HCT116 (cell line): ENCODE measurements around the gene TCF20. TPM values are rescaled to one million over a fixed set of nuclear protein-coding genes. Genes with fewer than 3 reads are reported as not detected.

Experiments used
- ATAC-seq: fragments of 200-7000 bp; cut with Tn5 transposase; 2 replicates; pipeline ENCODE4 v1.9.1; 2020; ENCODE audit warnings: mild to moderate bottlenecking, moderate library complexity
- BruUV-seq: library from RNA; stranded (reverse); fragments of 400-500 nt; replicated peaks from 2 replicates; lab custom pipeline; 2021; lab: Mats Ljungman, UMichigan
- CTCF ChIA-PET: fragments of 300-600 bp; sonication (Branson Sonifier 250); formaldehyde crosslinking; loops from one replicate; lab custom pipeline; 2021; ENCODE audit warnings: antibody characterized with exemption; lab: Charles Lee
- POLR2A ChIA-PET: fragments of 300-600, 350-600 bp; sonication (Branson Sonifier 250); formaldehyde crosslinking; loops from one replicate; lab custom pipeline; 2021; ENCODE audit warnings: antibody characterized with exemption; lab: Charles Lee
- RAD21 ChIA-PET, 2 experiments: fragments of 300-600 bp; sonication (Branson Sonifier 250); formaldehyde crosslinking; loops; one replicate each; lab custom pipeline; 2023; ENCODE audit warnings: low total read pairs in 2 of 2; ENCODE audit not compliant: uncharacterized antibody in 2 of 2, unreplicated experiment in 2 of 2, low non-redundant PET in 1 of 2; lab: Charles Lee
- DNase-seq: peaks from one replicate; pipeline ENCODE4 v3.0.0-alpha.2; 2010; ENCODE audit warnings: low read depth, low spot score
- H2AFZ ChIP-seq: fragments of 200-600 bp; shearing (Covaris generic), sonication (generic); 2 replicates; pipeline ENCODE4 v1.6.1; 2017; ENCODE audit warnings: low read depth, mixed run types, mixed read lengths, antibody characterized with exemption, low read length; ENCODE audit not compliant: poor library complexity, severe bottlenecking
- H3K27ac ChIP-seq: 2 replicates; pipeline ENCODE4 v1.5.1; 2012; ENCODE audit warnings: low read depth, low read length
- H3K27me3 ChIP-seq: fragments of 200-600 bp; sonication (generic); 2 replicates; pipeline ENCODE4 v1.6.1; 2016; ENCODE audit warnings: mixed run types, low read length, mixed read lengths; ENCODE audit not compliant: insufficient read depth
- H3K36me3 ChIP-seq, 2 experiments: fragments of 200-500 bp in 1 of 2; fragments of 200-600 bp in 1 of 2; sonication (Bioruptor generic) in 1 of 2; sonication (generic) in 1 of 2; 2 replicates each; pipeline versions ENCODE4 v1.5.1 to v1.6.1; 2014 to 2016; ENCODE audit warnings: low read length in 2 of 2, inconsistent platforms in 1 of 2, mixed read lengths in 1 of 2, mixed run types in 1 of 2; ENCODE audit not compliant: insufficient read depth in 2 of 2, control insufficient read depth in 1 of 2
- H3K4me1 ChIP-seq, 2 experiments: fragments of 200-600 bp in 1 of 2; sonication (generic) in 1 of 2; 2 replicates each; pipeline versions ENCODE4 v1.5.1 to v1.6.1; 2012 to 2017; ENCODE audit warnings: low read length in 2 of 2, inconsistent platforms in 1 of 2, mild to moderate bottlenecking in 1 of 2, mixed read lengths in 1 of 2, mixed run types in 1 of 2, moderate library complexity in 1 of 2; ENCODE audit not compliant: insufficient read depth in 2 of 2, control insufficient read depth in 1 of 2
- H3K4me2 ChIP-seq: fragments of 200-600 bp; sonication (generic); 2 replicates; pipeline ENCODE4 v1.6.1; 2017; ENCODE audit warnings: mixed run types, low read length, mixed read lengths
- H3K4me3 ChIP-seq, 2 experiments: fragments of 200-600 bp in 1 of 2; sonication (generic) in 1 of 2; replicated peaks in 1 of 2; 2 replicates each; pipeline ENCODE4 v1.5.1; 2011 to 2016; ENCODE audit warnings: low read length in 2 of 2, control low read depth in 1 of 2, low read depth in 1 of 2, mild to moderate bottlenecking in 1 of 2, mixed read lengths in 1 of 2, mixed run types in 1 of 2
- H3K79me2 ChIP-seq: fragments of 200-600 bp; sonication (generic); 2 replicates; pipeline ENCODE4 v1.6.1; 2017; ENCODE audit warnings: mild to moderate bottlenecking, mixed run types, low read length, moderate library complexity, mixed read lengths; ENCODE audit not compliant: insufficient read depth
- H3K9ac ChIP-seq: fragments of 200-600 bp; sonication (generic); 2 replicates; pipeline ENCODE4 v1.6.1; 2016; ENCODE audit warnings: low read length, mixed read lengths
- H3K9me2 ChIP-seq: fragments of 200-600 bp; sonication (generic), shearing (Covaris generic); 2 replicates; pipeline ENCODE4 v1.6.1; 2017; ENCODE audit warnings: mixed run types, mild to moderate bottlenecking, moderate library complexity; ENCODE audit not compliant: insufficient read depth
- H3K9me3 ChIP-seq, 2 experiments: fragments of 200-500 bp in 1 of 2; fragments of 200-600 bp in 1 of 2; sonication (Bioruptor generic) in 1 of 2; sonication (generic) in 1 of 2; 2 replicates each; pipeline ENCODE4 v1.6.1; 2014 to 2017; ENCODE audit warnings: low read length in 2 of 2, mixed read lengths in 2 of 2, inconsistent platforms in 1 of 2, low read depth in 1 of 2, mild to moderate bottlenecking in 1 of 2, mixed run types in 1 of 2, moderate library complexity in 1 of 2; ENCODE audit not compliant: control insufficient read depth in 1 of 2, insufficient read depth in 1 of 2
- H4K20me1 ChIP-seq: fragments of 200-600 bp; sonication (generic), shearing (Covaris generic); 2 replicates; pipeline ENCODE4 v1.6.1; 2017; ENCODE audit warnings: mixed run types, mild to moderate bottlenecking, moderate library complexity; ENCODE audit not compliant: insufficient read depth
- ATF3 ChIP-seq: IDR thresholded peaks from 2 replicates; pipeline ENCODE4 v1.6.1; 2012
- CBX3 ChIP-seq: IDR thresholded peaks from 2 replicates; pipeline ENCODE4 v1.6.1; 2012; ENCODE audit warnings: low read depth
- EGR1 ChIP-seq: IDR thresholded peaks from 2 replicates; pipeline ENCODE4 v1.6.1; 2012; ENCODE audit warnings: low read depth
- EZH2 ChIP-seq: fragments of 200-600 bp; sonication (generic); IDR thresholded peaks from 2 replicates; pipeline ENCODE4 v1.6.1; 2017; ENCODE audit warnings: antibody characterized with exemption, mixed run types
- JUND ChIP-seq: IDR thresholded peaks from 2 replicates; pipeline ENCODE4 v1.6.1; 2012
- MAX ChIP-seq: IDR thresholded peaks from 2 replicates; pipeline ENCODE4 v1.6.1; 2012
- POLR2AphosphoS5 ChIP-seq: IDR thresholded peaks from 2 replicates; pipeline ENCODE4 v1.6.1; 2011; ENCODE audit warnings: mild to moderate bottlenecking, low read depth, low read length, moderate library complexity
- RAD21 ChIP-seq: IDR thresholded peaks from 2 replicates; pipeline ENCODE4 v1.6.1; 2012; ENCODE audit warnings: low read depth, mild to moderate bottlenecking
- SIN3A ChIP-seq: IDR thresholded peaks from 2 replicates; pipeline ENCODE4 v1.6.1; 2012; ENCODE audit warnings: low read depth
- SRF ChIP-seq: IDR thresholded peaks from 2 replicates; pipeline ENCODE4 v1.6.1; 2012; ENCODE audit warnings: low read depth
- TCF7L2 ChIP-seq: IDR thresholded peaks from 2 replicates; pipeline ENCODE4 v1.7.0; 2011; ENCODE audit warnings: borderline replicate concordance, inconsistent platforms; ENCODE audit not compliant: insufficient read depth, insufficient read length; ENCODE audit errors: extremely low read depth
- YY1 ChIP-seq: IDR thresholded peaks from 2 replicates; pipeline ENCODE4 v1.6.1; 2011; ENCODE audit warnings: low read length, low read depth, moderate library complexity, mild to moderate bottlenecking; ENCODE audit not compliant: insufficient replicate concordance; ENCODE audit errors: extremely low read depth
- ZFX ChIP-seq: fragments of 450-650 bp; IDR thresholded peaks from 2 replicates; pipeline ENCODE4 v1.6.1; 2017
- ZNF274 ChIP-seq: fragments of 200-500 bp; sonication (Bioruptor generic); IDR thresholded peaks from 2 replicates; pipeline ENCODE4 v1.6.1; 2014; ENCODE audit warnings: mild to moderate bottlenecking, low read depth, low read length, inconsistent platforms
- intact Hi-C: fragments of 100-400 bp; cut with micrococcal nuclease; formaldehyde crosslinking; loops from 2 replicates; pipeline ENCODE4 v1.10.0; 2022
- total RNA-seq: library from RNA; stranded (reverse); gene quantifications from one replicate; pipeline ENCODE4 v1.2.1, GENCODE V29; 2021; ENCODE audit not compliant: unreplicated experiment
- TF ChIP-seq, protein P1 (sequence below): IDR thresholded peaks from 2 replicates; pipeline ENCODE4 v1.6.1; 2011; ENCODE audit warnings: mild to moderate bottlenecking, low read length, moderate library complexity; ENCODE audit not compliant: insufficient replicate concordance; ENCODE audit errors: extremely low read depth
- TF ChIP-seq, protein P2 (sequence below), 3 experiments: fragments of 200-600 bp in 1 of 3; sonication (generic) in 1 of 3; IDR thresholded peaks in 2 of 3; conservative IDR thresholded peaks in 1 of 3; 2 replicates each; pipeline ENCODE4 v1.5.1; 2012 to 2017; ENCODE audit warnings: low read depth in 2 of 3, low read length in 2 of 3, antibody characterized with exemption in 1 of 3, borderline replicate concordance in 1 of 3, control low read depth in 1 of 3, mild to moderate bottlenecking in 1 of 3, mixed read lengths in 1 of 3, mixed run types in 1 of 3, moderate library complexity in 1 of 3; ENCODE audit not compliant: insufficient read depth in 1 of 3

The TCF20 gene
- total RNA-seq, 1 experiment from 2014 or later, result 66.7 TPM

DNA sequence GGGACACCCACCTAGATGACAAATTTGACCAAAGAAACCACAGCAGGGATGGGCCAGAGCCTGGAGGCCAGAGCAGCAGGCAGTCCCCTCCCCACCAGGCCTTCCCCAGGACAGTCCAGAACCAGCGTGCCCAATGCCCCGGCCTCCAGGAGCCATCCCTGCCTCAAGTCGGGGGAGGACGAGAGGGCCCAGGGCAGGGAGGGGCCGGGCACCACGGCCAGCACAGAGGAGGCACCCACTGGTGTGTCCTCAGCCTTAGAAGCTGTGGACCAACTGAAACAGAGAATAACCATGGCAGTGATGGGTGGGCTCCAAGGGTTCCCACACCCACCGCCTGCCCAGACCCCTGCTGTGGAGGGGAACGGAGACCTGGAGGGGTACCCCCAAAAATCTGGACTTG lies 28.3 kb upstream of the TCF20 start (continued):
- TF ChIP-seq SIN3A, result no peak
- TF ChIP-seq TCF7L2, result no peak
- TF ChIP-seq EZH2, result no peak
- TF ChIP-seq SRF, result no peak

- no peaks in the 10 kb centered on the region for H3K9me2 ChIP-seq
- ATAC-seq (no peak), DNase-seq (no peak)
- no peak overlapping the region for H3K4me3 ChIP-seq
- H2AFZ ChIP-seq, result no peak overlapping the region
- no peaks in the 10 kb centered on the region for H3K79me2 ChIP-seq
- no peaks in the 10 kb centered on the region for H3K9me3 ChIP-seq
- ChIA-PET CTCF (no interaction called here), POLR2A (no interaction called here), RAD21 (no interaction called here)
- no peaks in the 10 kb centered on the region for H3K36me3 ChIP-seq
- no peak overlapping the region for H3K4me2 ChIP-seq
- BruUV-seq, result no TSS peak
- H3K9ac ChIP-seq, result no peak overlapping the region
- H3K4me1 ChIP-seq, result peaks cover 6 to 16% of the 10 kb centered on the region in 2 experiments
- H3K27me3 ChIP-seq, result no peaks in the 10 kb centered on the region
- TF ChIP-seq ATF3 (no peak), ZFX (no peak), POLR2AphosphoS5 (no peak), RAD21 (no peak), TCF7L2 (no peak), YY1 (no peak)
- no peak overlapping the region for H3K27ac ChIP-seq
- H4K20me1 ChIP-seq, result no peaks in the 10 kb centered on the region
- intact Hi-C loops, result no loop called here
Measured at GRCh38 chr22:42297778-42298177, 27.3 kb upstream of the TCF20 start.

GRCh38 chr22:42296883-42297282 lies 26.4 kb upstream of the TCF20 start:
- H3K27me3 ChIP-seq, result no peaks in the 10 kb centered on the region
- DNase-seq (no peak), ATAC-seq (no peak)
- ChIA-PET CTCF (no interaction called here), RAD21 (no interaction called here), POLR2A (no interaction called here)
- no peak overlapping the region for H3K4me3 ChIP-seq
- H3K4me1 ChIP-seq, result peaks cover 6 to 16% of the 10 kb centered on the region in 2 experiments
- H2AFZ ChIP-seq, result no peak overlapping the region
- H3K9me3 ChIP-seq, result no peaks in the 10 kb centered on the region
- H3K27ac ChIP-seq, result no peak overlapping the region
- H3K79me2 ChIP-seq, result no peaks in the 10 kb centered on the region
- no TSS peak for BruUV-seq
- intact Hi-C loops, result no loop called here
- H3K4me2 ChIP-seq, result no peak overlapping the region
- no peaks in the 10 kb centered on the region for H3K36me3 ChIP-seq
- no peak overlapping the region for H3K9ac ChIP-seq
- H4K20me1 ChIP-seq, result no peaks in the 10 kb centered on the region
- H3K9me2 ChIP-seq, result no peaks in the 10 kb centered on the region
- TF ChIP-seq ZNF274 (no peak), JUND (no peak), EZH2 (no peak), EGR1 (no peak), RAD21 (no peak), MAX (no peak), TCF7L2 (no peak), CBX3 (no peak)
- TF ChIP-seq, protein P1, sequence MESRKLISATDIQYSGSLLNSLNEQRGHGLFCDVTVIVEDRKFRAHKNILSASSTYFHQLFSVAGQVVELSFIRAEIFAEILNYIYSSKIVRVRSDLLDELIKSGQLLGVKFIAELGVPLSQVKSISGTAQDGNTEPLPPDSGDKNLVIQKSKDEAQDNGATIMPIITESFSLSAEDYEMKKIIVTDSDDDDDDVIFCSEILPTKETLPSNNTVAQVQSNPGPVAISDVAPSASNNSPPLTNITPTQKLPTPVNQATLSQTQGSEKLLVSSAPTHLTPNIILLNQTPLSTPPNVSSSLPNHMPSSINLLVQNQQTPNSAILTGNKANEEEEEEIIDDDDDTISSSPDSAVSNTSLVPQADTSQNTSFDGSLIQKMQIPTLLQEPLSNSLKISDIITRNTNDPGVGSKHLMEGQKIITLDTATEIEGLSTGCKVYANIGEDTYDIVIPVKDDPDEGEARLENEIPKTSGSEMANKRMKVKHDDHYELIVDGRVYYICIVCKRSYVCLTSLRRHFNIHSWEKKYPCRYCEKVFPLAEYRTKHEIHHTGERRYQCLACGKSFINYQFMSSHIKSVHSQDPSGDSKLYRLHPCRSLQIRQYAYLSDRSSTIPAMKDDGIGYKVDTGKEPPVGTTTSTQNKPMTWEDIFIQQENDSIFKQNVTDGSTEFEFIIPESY, result no peak
- TF ChIP-seq, protein P2, sequence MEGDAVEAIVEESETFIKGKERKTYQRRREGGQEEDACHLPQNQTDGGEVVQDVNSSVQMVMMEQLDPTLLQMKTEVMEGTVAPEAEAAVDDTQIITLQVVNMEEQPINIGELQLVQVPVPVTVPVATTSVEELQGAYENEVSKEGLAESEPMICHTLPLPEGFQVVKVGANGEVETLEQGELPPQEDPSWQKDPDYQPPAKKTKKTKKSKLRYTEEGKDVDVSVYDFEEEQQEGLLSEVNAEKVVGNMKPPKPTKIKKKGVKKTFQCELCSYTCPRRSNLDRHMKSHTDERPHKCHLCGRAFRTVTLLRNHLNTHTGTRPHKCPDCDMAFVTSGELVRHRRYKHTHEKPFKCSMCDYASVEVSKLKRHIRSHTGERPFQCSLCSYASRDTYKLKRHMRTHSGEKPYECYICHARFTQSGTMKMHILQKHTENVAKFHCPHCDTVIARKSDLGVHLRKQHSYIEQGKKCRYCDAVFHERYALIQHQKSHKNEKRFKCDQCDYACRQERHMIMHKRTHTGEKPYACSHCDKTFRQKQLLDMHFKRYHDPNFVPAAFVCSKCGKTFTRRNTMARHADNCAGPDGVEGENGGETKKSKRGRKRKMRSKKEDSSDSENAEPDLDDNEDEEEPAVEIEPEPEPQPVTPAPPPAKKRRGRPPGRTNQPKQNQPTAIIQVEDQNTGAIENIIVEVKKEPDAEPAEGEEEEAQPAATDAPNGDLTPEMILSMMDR (IDR thresholded peaks at IDR 0.05 in 2 of 3, conservative IDR thresholded peaks at IDR 0.05 in 1 of 3; ENCODE audit: borderline replicate concordance in 1 of 3, insufficient read depth in 1 of 3, low read depth in 2 of 3, low read length in 2 of 3), result no peak
